Cortex of kidney (tissue), 1 donor: Measurements from ENCODE around the gene FCAMR.
"Not testable (repeated sequence)": the region's sequence is repeated elsewhere in the genome, so short reads cannot be mapped to it uniquely, and the experiment has no call there.

Experiments used
- DNase-seq: peaks from one replicate; lab custom pipeline; 2025; lab: John Stamatoyannopoulos, UW

The FCAMR gene

GRCh38 chr1:206935491-206936067 is 34.7 kb downstream of the FCAMR start:
- DNase-seq = no peak

GRCh38 chr1:206933333-206933945 is 36.8 kb downstream of the FCAMR start:
- DNase-seq = no peak

GRCh38 chr1:206932177-206932576 is 38.1 kb downstream of the FCAMR start:
- DNase-seq = no peak

GRCh38 chr1:206931709-206932108 is 38.6 kb downstream of the FCAMR start:
- no peak for DNase-seq

- no peak for DNase-seq
Observed at GRCh38 chr1:206930210-206930798, 40.0 kb downstream of the FCAMR start.

- no peak for DNase-seq
Observed at GRCh38 chr1:206929524-206929923, 40.7 kb downstream of the FCAMR start.

- no peak for DNase-seq
Observed at GRCh38 chr1:206926286-206926685, 44.0 kb downstream of the FCAMR start.

GRCh38 chr1:206925106-206925736 is 45.0 kb downstream of the FCAMR start:
- DNase-seq = no peak

GRCh38 chr1:206924592-206925105 is 45.6 kb downstream of the FCAMR start:
- no peak for DNase-seq

- DNase-seq = not testable (repeated sequence)
Observed at GRCh38 chr1:206923961-206924557, 46.2 kb downstream of the FCAMR start.

- DNase-seq = no peak
Observed at GRCh38 chr1:206923009-206923960, 47.0 kb downstream of the FCAMR start.

GRCh38 chr1:206922524-206922923 is 47.7 kb downstream of the FCAMR start:
- DNase-seq = no peak

GRCh38 chr1:206921772-206922265 is 48.4 kb downstream of the FCAMR start, which contains the start of gene FCMR:
FCMR (minus strand) TSS chr1:206921941; CDS start chr1:206921854, 87 bp downstream.
- no peak for DNase-seq

GRCh38 chr1:206918076-206918475 is 52.2 kb downstream of the FCAMR start:
- DNase-seq = no peak

GRCh38 chr1:206916000-206916709 is 54.1 kb downstream of the FCAMR start:
- DNase-seq = no peak

GRCh38 chr1:206915030-206915735 is 55.1 kb downstream of the FCAMR start:
- no peak for DNase-seq

- no peak for DNase-seq
Observed at GRCh38 chr1:206913766-206914537, 56.3 kb downstream of the FCAMR start.

GRCh38 chr1:206912445-206913095 is 57.7 kb downstream of the FCAMR start:
- DNase-seq = no peak
